HUES6 (cell line): ENCODE data around the gene PODNL1.
"Not testable (repeated sequence)": the region's sequence is repeated elsewhere in the genome, so short reads cannot be mapped to it uniquely, and the experiment has no call there.

ENCODE experiments used
- H3K27ac ChIP-seq: 2 replicates; pipeline ENCODE4 v1.7.0; 2013; ENCODE audit warnings: low read depth, mild to moderate bottlenecking, low read length, inconsistent platforms
- H3K27me3 ChIP-seq: 2 replicates; pipeline ENCODE4 v1.6.1; 2013; ENCODE audit warnings: low read length; ENCODE audit not compliant: control insufficient read depth, insufficient read depth
- H3K36me3 ChIP-seq: 2 replicates; pipeline ENCODE4 v1.6.1; 2013; ENCODE audit warnings: low read length; ENCODE audit not compliant: control insufficient read depth, insufficient read depth
- H3K4me1 ChIP-seq: 2 replicates; pipeline ENCODE4 v1.6.1; 2013; ENCODE audit warnings: low read length; ENCODE audit not compliant: control insufficient read depth, insufficient read depth
- H3K4me3 ChIP-seq: 2 replicates; pipeline ENCODE4 v1.5.1; 2013; ENCODE audit warnings: low read depth, low read length
- H3K9ac ChIP-seq: one replicate; pipeline ENCODE4 v1.6.1; 2013; ENCODE audit warnings: mild to moderate bottlenecking, low read length
- H3K9me3 ChIP-seq: 2 replicates; pipeline ENCODE4 v1.6.1; 2013; ENCODE audit warnings: low read depth, low read length; ENCODE audit not compliant: control insufficient read depth, insufficient read depth

PODNL1 gene

DNA sequence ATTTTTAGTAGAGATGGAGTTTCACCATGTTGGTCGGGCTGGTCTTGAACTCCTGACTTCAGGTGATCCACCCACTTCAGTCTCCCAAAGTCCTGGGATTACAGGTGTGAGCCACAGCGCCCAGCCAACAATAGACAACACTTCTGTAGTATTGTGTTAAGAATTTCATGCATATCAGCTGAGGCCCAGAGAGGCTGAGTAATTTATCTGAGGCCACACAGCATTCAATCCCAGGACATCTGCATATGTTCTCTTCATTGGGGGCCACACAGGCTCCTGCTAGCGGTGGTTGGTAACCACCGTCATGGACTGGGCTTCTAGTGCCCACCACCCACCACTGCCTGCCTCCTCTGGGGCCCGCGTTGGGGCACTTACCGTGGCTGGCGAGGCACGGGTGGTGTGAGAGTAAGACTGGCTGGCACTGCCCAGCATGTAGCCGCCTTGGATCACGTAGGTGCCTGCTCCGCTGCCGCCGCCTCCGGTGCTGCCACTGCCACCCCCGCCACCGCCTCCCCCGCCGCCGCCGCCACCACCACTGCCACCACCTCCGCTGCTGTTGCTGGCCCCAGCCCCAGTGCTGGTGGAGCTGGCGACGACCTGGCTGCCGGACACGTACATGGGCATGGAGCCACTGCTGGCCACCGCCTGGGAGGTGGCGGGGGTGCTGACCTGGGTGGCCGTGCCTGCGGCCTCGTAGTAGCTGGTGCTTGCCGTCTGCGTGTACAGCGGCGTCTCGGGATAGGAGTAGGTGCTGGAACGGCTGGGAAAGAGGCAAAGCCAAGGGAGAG, 34.3 kb upstream of the PODNL1 start:
- Histone ChIP-seq H3K4me1 (peaks cover 4% of the 10 kb centered on the region; the same call in 1 of the 2 replicates), H3K36me3 (peaks cover 43% of the 10 kb centered on the region), H3K27ac (no peak overlapping the region), H3K9ac (no peak overlapping the region), H3K4me3 (no peak overlapping the region), H3K27me3 (no peaks in the 10 kb centered on the region), H3K9me3 (no peaks in the 10 kb centered on the region)

DNA sequence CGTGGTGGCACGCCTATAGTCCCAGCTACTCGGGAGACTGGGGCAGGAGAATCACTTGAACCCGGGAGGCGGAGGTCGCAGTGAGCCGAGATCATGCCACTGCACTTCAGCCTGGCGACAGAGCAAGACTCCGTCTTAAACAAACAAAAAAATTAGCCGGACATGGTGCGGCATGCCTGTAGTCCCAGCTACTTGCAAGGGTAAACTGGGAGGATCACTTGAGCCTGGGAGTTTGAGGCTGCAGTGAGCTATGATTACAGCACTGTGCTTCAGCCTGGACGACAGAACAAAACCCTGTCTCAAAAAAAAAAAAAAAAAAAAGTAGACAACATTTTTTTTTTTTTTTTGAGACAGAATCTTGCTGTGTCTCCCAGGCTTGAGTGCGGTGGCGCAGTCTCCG, 33.7 kb upstream of the PODNL1 start:
- not testable (repeated sequence) for H3K9me3 ChIP-seq, H3K27ac ChIP-seq, H3K4me3 ChIP-seq, H3K9ac ChIP-seq, H3K27me3 ChIP-seq, H3K4me1 ChIP-seq
- peaks cover 48% of the 10 kb centered on the region for H3K36me3 ChIP-seq

DNA sequence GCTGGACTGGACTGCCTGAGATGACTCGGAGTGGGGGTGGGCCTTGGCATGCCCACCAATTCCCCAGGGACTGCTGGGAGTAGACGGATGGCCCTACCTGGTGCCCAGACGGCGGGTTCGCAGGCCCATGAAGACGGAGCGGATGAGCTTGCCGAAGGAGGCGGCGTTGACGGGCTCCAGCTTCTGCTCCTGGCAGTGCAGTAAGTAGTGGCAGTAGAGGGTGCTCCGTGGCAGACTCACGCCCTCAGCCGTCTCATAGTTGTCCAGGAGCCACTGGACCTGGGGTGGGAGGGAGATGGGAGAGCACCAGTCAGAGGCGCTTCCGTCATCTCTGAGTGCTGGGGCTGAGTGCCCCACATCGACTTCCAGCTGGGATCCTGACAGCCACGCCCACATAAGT, 31.7 kb upstream of the PODNL1 start:
- H3K4me1 ChIP-seq = peaks cover 4% of the 10 kb centered on the region; the same call in 1 of the 2 replicates
- H3K9me3 ChIP-seq = no peaks in the 10 kb centered on the region
- H3K36me3 ChIP-seq = peaks cover 54% of the 10 kb centered on the region
- H3K27ac ChIP-seq = no peak overlapping the region
- H3K9ac ChIP-seq = no peak overlapping the region
- no peaks in the 10 kb centered on the region for H3K27me3 ChIP-seq
- no peak overlapping the region for H3K4me3 ChIP-seq

DNA sequence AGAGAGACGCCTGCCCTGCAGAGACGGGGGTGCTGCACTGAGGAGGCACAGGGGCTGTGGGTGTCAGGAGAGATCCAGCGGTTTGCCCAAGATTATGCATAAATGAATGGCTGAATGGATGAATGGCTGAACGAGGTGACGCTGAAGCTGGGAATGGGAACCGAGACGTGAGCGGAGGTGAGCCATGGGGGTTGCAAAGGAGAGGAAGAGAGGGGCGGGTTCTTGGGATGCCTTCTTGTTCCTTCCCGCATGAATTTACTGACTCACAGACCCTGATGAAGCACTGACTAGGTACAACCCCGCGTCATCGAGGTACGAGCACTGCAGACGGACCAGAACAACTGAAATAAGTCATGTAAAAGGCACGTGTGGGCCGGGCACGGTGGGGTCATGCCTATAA, 30.8 kb upstream of the PODNL1 start:
- no peaks in the 10 kb centered on the region for H3K9me3 ChIP-seq
- H3K27me3 ChIP-seq = no peaks in the 10 kb centered on the region
- no peak overlapping the region for H3K4me3 ChIP-seq
- H3K36me3 ChIP-seq = peaks cover 54% of the 10 kb centered on the region
- H3K9ac ChIP-seq = no peak overlapping the region
- no peaks in the 10 kb centered on the region for H3K4me1 ChIP-seq
- no peak overlapping the region for H3K27ac ChIP-seq

DNA sequence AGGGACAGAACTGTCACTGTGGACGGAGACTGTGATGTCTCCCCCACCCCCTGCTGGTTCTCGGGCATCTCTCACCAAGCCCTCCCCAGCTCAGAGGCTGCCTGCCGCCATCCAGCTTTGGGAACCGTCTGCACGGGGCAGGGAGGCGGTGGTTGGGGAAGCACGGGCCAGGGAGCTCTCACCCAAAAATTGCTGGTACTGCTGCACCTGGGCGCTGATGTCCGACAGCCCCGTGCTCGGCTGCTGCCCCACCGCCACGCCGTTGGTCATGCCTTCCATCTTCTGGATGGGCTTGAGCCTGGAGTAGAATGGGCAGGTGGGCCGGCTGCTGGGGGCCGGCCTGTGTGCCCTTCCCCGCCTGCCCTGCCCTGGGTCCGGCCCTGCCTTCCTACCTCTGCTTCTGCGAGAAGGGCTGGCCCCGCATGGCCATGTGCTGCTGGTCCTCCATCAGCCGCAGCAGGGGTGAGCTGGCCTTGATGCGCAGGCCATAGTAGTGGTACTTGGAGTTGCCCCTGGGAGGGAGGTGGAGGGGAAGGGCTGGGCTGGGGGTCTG, 30.2 kb upstream of the PODNL1 start:
- H3K36me3 ChIP-seq = peaks cover 54% of the 10 kb centered on the region
- H3K9ac ChIP-seq = no peak overlapping the region
- H3K9me3 ChIP-seq = no peaks in the 10 kb centered on the region
- 0 out of 2 replicates have a peak, but pooled peaks cover under 1% of the 10 kb centered on the region for H3K4me1 ChIP-seq
- no peak overlapping the region for H3K27ac ChIP-seq
- H3K4me3 ChIP-seq = no peak overlapping the region
- no peaks in the 10 kb centered on the region; the same call in 1 of the 2 replicates for H3K27me3 ChIP-seq

DNA sequence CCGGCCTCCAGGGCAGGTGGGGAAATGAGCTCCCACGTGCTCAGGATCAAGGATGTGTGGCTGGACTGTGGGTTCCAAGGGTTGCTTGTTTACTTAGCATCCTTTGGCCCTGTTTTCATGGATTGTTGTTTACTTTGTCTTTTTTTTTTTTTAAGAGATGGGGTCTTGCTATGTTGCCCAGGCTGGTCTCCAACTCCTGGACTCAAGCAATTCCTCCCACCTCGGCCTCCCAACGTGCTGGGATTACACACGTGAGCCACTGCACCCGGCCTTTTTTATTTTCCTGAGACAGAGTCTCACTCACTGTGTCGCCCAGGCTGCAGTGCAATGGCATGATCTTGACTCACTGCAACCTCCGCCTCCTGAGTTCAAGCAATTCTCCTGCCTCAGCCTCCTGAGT, 29.0 kb upstream of the PODNL1 start:
- H3K4me3 ChIP-seq, H3K9me3 ChIP-seq, H3K27me3 ChIP-seq, H3K9ac ChIP-seq, H3K27ac ChIP-seq, H3K4me1 ChIP-seq: not testable (repeated sequence)
- peaks cover 44% of the 10 kb centered on the region for H3K36me3 ChIP-seq

DNA sequence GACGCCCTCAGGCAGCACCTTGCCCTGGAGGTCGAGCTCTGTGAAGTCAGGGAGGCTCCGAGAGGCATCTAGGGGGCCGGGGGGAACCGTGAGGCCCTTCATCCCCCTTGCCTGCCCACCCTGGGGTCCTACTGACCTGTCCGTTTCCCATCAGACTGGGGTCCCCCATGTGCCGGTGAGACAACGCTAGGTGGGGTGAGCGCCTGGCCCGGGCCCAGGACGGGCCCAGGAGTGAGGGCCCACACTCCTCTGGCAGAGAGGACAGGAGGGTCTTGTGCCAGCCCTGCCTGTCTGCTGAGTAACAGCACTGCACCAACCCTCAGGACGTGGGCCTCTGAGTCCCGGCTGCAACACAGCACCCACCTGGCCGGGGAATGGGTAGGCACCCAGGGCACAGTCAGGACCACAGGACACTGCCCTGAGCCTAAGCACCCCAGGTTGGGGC, 28.5 kb upstream of the PODNL1 start:
- H3K4me3 ChIP-seq = no peak overlapping the region
- no peak overlapping the region for H3K9ac ChIP-seq
- peaks cover 44% of the 10 kb centered on the region for H3K36me3 ChIP-seq
- H3K4me1 ChIP-seq = peaks cover 11% of the 10 kb centered on the region; the same call in 1 of the 2 replicates
- H3K9me3 ChIP-seq = no peaks in the 10 kb centered on the region
- H3K27me3 ChIP-seq = peaks cover 5% of the 10 kb centered on the region; the same call in 1 of the 2 replicates
- H3K27ac ChIP-seq = no peak overlapping the region

DNA sequence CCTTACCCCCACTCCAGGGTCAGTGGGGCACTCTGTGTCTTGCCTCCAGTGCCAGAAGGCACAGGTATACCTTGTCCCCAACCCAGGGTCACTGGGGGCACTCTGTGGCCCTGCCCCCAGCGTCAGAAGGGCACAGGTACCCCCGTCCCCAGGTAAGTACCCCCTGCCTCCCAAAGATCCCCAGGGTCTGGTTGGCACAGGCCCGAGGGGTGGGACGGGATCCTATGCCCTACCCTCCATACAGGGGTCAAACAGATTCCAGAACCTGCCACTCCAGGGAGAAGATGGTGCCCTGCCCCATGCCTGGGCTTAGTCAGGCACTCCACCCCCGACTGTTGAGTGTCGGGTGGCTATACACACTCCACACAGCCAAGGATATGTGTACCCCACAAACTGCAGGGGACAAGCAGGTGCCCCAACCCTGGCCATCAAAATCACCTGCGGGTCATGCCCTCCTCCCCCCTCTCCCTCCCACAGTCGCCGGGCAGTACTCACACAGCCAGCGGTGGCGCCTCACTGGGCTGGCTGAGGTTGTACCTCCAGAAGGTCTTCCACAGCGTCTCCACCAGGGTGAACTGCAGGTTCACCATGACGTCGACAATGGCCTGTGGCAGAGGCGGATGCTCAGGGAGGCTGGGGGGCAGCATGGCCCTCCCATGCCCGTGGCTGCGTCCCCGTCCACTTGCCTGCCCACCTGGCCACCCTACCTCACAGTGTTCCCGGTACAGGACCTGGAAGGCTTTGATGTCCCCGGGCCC, 27.9 kb upstream of the PODNL1 start:
- H3K9me3 ChIP-seq = no peaks in the 10 kb centered on the region
- H3K36me3 ChIP-seq = peaks cover 41% of the 10 kb centered on the region
- no peak overlapping the region for H3K27ac ChIP-seq

DNA sequence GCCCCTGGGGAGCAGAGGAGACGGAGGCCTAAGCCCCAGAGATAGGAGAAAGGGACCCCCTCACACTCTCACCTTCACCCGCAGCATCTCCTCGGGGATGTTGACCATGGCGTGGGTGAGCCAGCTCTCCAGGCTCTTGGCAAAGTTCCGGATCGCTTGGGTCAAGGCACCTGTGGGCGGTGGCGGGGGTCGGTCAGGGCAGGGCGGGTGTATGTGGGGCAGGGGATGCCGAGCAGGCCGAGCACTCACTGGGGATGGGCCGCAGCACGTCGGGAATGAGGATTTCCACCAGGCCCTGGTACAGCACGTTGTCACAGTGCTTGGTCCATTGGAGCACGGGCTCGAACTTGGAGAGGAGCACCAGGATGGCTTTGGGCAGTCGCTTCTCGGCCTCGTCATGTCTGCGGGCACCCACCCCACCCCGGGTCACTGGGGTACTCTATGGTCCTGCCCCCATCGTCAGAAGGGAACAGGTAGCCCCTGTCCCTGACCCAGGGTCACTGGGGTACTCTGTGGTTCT, 27.2 kb upstream of the PODNL1 start:
- H3K27me3 ChIP-seq = peaks cover 5% of the 10 kb centered on the region; the same call in 1 of the 2 replicates
- peaks cover 11% of the 10 kb centered on the region; the same call in 1 of the 2 replicates for H3K4me1 ChIP-seq
- H3K9ac ChIP-seq = no peak overlapping the region
- H3K9me3 ChIP-seq = no peaks in the 10 kb centered on the region
- no peak overlapping the region for H3K4me3 ChIP-seq
- peaks cover 47% of the 10 kb centered on the region for H3K36me3 ChIP-seq
- no peak overlapping the region for H3K27ac ChIP-seq

More for the DNA sequence above, 27.9 kb upstream of the PODNL1 start:
- no peak overlapping the region for H3K9ac ChIP-seq
- H3K4me3 ChIP-seq = no peak overlapping the region
- peaks cover 5% of the 10 kb centered on the region; the same call in 1 of the 2 replicates for H3K27me3 ChIP-seq
- peaks cover 11% of the 10 kb centered on the region; the same call in 1 of the 2 replicates for H3K4me1 ChIP-seq

DNA sequence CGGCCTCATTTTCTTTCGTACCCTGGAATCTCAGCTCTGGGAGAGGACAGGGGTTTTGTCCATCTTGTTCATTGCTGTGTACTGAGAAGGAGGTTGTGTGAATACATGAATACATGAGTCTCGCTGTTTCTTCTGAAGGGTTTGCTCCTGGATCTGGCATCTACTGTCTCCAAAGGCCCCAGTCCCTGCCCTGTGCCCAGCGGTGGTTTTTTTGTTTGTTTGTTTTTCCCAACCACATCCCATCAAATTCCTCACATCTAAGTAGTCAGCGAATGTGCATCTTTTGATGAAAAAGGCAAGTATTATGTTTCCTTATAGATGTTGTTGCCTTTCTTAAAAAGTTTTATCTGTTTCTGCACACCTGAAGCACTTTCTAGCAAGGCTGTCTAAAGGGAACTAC, 26.6 kb upstream of the PODNL1 start:
- Histone ChIP-seq H3K4me1 (peaks cover 11% of the 10 kb centered on the region; the same call in 1 of the 2 replicates), H3K27me3 (peaks cover 5% of the 10 kb centered on the region; the same call in 1 of the 2 replicates), H3K9me3 (no peaks in the 10 kb centered on the region), H3K27ac (no peak overlapping the region), H3K4me3 (no peak overlapping the region), H3K36me3 (peaks cover 51% of the 10 kb centered on the region), H3K9ac (no peak overlapping the region)
